GM21737 (cell line): ENCODE data around the gene MRPL22.
"Not testable (repeated sequence)": the region's sequence is repeated elsewhere in the genome, so short reads cannot be mapped to it uniquely, and the experiment has no call there.

ENCODE experiments used
- ATAC-seq: cut with Tn5 transposase; IDR thresholded peaks from one replicate; pipeline ENCODE4 v1.9.1; 2021; ENCODE audit warnings: mild to moderate bottlenecking, moderate library complexity; ENCODE audit not compliant: unreplicated experiment

MRPL22 gene

GRCh38 chr5:154940772-154941620 is at the start of gene MRPL22:
MRPL22 (plus strand) TSS chr5:154941073; CDS start chr5:154941111, 38 bp downstream.
- peak; percentile 48 for ATAC-seq

GRCh38 chr5:154892369-154892771 is 48.5 kb upstream of the MRPL22 start:
- no peak for ATAC-seq

GRCh38 chr5:154893381-154893780 is 47.5 kb upstream of the MRPL22 start:
- ATAC-seq, result no peak

- ATAC-seq, result no peak
These were observed 45.0 kb upstream of the MRPL22 start for GRCh38 chr5:154895606-154896561.

GRCh38 chr5:154896562-154897165 is 44.2 kb upstream of the MRPL22 start:
- no peak for ATAC-seq

GRCh38 chr5:154898210-154898609 is 42.7 kb upstream of the MRPL22 start:
- no peak for ATAC-seq

GRCh38 chr5:154899151-154899816 is 41.6 kb upstream of the MRPL22 start:
- ATAC-seq, result no peak

GRCh38 chr5:154900066-154900465 is 40.8 kb upstream of the MRPL22 start:
- no peak for ATAC-seq

- no peak for ATAC-seq
These were observed 39.6 kb upstream of the MRPL22 start for GRCh38 chr5:154901276-154901675.

- ATAC-seq, result no peak
These were observed 39.0 kb upstream of the MRPL22 start for GRCh38 chr5:154901913-154902312.

- ATAC-seq, result not testable (repeated sequence)
These were observed 35.3 kb upstream of the MRPL22 start for GRCh38 chr5:154905601-154906000.

GRCh38 chr5:154916874-154917273 is 24.0 kb upstream of the MRPL22 start:
- ATAC-seq, result no peak

GRCh38 chr5:154917757-154918156 is 23.1 kb upstream of the MRPL22 start:
- ATAC-seq, result no peak

- no peak for ATAC-seq
These were observed 17.1 kb upstream of the MRPL22 start for GRCh38 chr5:154923441-154924430.

GRCh38 chr5:154933537-154933936 is 7.3 kb upstream of the MRPL22 start:
- no peak for ATAC-seq

- no peak for ATAC-seq
These were observed 6.0 kb upstream of the MRPL22 start for GRCh38 chr5:154934881-154935280.

- no peak for ATAC-seq
These were observed 3.6 kb upstream of the MRPL22 start for GRCh38 chr5:154937186-154937717.

- ATAC-seq, result peak; percentile 85
These were observed 3.0 kb upstream of the MRPL22 start, which contains the start of gene GEMIN5 for GRCh38 chr5:154937718-154938466. GEMIN5 (minus strand) TSS chr5:154938211; CDS start chr5:154938133, 78 bp downstream.
